ENCODE data around the gene PAGE4. TPM values are rescaled to one million over a fixed set of nuclear protein-coding genes. Genes with fewer than 3 reads are reported as not detected.

The PAGE4 gene
- polyA plus RNA-seq (2013, experiment 1 of 2; ENCODE audit: insufficient read length) = not detected
- polyA plus RNA-seq (2013, experiment 2 of 2; ENCODE audit: insufficient read length) = not detected

DNA sequence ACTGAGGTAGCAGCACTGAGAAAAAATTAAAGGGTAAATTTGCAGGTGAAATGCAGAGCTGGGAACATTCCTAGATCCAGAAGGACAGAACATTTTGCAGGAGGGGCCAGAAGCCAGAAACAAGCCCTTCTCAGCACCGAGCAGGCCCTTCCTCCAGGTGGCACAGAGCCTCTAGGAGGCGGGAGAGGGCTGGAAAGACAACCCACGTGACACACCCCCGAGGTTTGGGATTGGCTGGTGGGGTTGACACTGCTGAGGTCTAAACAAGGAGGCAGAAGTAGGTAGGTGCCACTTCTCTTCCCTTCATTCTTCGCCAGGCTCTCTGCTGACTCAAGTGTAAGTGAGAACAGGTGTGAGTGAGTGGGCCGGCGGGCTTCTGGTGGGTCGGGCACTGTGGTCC, at the start of gene PAGE4:
Gene PAGE4, plus strand, starts transcription at position 288 of the 400 bp plus-strand sequence. CDS start 1,126 bp downstream, outside the sequence.
- no peak for DNase-seq

GRCh38 chrX:49784747-49785280, 44.3 kb upstream of the PAGE4 start:
- no peak for DNase-seq

DNA sequence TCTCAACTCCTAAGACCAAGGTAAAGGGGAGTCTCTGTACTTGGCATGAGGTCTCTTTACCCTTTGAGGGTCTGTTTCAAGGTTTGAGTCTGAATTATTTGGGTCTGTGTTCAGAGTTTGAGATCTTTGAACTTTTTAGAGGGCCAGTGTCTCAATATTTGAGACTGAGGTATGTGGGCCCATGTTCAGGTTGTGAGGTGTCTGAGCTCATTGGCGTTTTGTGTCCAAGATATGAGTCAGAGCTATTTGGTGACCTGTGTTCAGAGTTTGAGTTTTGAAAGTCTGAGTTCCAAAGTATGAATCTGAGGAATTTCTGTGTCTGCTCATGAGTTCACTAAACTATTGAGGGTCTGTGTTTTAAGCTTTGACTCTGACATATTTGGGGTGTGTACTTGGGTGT, 36.7 kb upstream of the PAGE4 start:
- DNase-seq = no peak

DNA sequence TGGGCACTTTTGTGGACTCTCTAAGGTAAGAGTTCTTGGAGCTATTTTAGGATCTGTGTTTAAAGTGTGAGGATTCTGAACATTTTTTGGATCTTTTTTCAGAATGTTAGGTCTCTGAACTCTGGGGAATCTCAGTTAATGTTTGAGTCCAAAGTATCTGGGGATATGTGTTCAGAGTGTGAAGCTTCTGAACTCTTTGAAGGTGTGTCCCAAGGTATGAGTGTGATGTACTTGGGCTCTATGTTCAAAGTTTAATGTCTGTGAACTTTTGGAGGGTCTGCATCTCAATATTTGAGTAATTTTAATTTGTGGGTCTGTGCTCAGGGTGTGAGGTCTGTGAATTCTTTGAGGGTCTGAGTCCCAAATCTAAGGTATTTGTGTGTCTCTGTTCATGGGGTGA, 35.4 kb upstream of the PAGE4 start:
- DNase-seq = no peak

DNA sequence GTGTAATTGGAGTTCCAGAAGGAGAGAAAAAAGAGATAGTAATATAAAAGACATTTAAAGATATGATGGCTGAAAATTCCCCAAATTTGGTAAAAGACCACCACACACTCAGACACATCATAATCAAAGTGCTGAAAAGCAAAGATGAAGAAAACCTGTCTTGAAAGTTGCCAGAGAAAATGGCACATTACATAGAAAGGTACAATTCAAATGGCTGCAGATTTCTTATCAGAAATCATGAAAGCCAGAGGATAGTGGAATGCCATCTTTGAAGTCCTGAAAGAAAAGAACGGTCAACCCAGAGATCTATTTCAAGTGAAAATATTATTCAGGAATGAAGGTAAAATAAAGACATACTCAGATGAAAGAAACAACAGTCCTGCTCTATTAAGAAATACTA, 29.3 kb upstream of the PAGE4 start:
- no peak for DNase-seq

GRCh38 chrX:49809891-49810632, 19.0 kb upstream of the PAGE4 start:
- DNase-seq = no peak

DNA sequence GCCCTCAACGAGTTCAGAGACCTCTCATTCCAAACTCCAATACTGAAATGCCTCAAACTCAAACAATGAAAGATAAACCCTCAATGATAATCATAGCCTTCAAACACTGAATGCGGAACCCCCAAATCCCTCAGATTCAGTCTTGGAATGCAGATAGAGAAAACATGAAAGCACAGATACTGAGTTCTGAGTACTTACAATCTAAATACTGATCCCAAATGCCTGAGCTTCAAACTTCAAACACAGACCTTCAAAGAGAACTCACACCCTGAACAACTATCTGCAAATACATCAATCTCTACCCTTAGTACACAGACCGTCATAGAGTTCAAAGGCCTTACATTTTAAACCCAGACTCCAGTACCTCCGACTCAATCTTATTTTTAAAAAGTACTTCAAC, 16.9 kb upstream of the PAGE4 start:
- no peak for DNase-seq

GRCh38 chrX:49816435-49816834, 12.7 kb upstream of the PAGE4 start:
- no peak for DNase-seq

- DNase-seq = peak; percentile 11
Measured at GRCh38 chrX:49838374-49838773, 9.3 kb downstream of the PAGE4 start.

DNA sequence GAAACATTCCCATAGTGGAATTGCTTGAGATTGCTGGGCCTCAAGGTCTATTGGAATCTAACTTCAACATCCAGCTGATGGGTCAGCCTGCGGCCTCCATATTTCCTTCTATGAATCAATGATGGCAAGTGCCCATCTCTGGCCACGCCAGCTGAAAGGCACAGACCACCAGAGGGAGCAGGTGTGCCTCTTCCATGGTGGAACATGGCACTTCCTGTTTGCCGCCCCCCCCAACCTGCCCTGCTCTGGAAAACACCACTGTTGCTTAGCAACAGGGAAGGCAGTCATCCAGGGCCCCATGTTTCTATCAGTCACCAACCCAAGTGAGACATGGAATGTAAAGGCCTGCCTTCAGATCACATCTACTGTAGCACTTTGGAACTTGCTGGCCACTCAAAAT, 11.6 kb downstream of the PAGE4 start:
- DNase-seq = peak; percentile 42

- DNase-seq = no peak
Measured at GRCh38 chrX:49842621-49843020, 13.5 kb downstream of the PAGE4 start.

- no peak for DNase-seq
Measured at GRCh38 chrX:49844611-49845010, 15.5 kb downstream of the PAGE4 start.

DNA sequence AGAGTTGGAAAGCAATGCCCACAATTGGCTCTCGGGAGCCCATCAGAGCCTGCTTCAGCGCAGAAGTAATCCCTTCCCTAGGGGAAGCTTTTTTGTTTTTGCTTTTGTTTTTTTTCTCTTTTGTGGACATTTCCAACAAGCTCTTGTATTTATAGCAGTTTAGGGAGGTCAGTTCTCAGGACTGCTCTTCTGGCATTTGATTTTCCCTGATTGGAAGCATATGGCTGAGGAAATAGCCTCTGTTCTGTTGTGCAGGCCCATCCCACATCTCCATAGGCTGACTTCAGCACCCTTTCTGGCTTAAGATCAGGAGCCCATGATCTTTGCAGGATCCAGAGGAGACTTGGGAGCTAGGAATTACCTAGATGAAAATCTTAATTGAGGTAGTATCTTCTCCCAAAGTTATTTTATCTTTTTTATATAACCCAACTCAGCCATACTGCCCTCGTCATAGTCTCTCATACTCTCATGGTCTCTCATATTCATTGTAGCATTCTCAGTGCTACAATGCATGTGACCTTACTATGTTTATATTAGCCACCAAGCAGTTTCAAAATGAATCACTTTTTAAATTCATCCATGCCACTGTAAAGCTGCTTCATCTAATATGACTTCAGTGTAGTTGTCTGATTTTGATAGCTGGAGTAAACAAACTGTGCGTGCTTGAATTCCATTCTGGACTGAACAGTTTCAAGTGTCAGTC, 16.7 kb downstream of the PAGE4 start:
- no peak for DNase-seq

GRCh38 chrX:49846522-49846921, 17.4 kb downstream of the PAGE4 start:
- DNase-seq = no peak

GRCh38 chrX:49848275-49848674, 19.2 kb downstream of the PAGE4 start:
- no peak for DNase-seq

DNA sequence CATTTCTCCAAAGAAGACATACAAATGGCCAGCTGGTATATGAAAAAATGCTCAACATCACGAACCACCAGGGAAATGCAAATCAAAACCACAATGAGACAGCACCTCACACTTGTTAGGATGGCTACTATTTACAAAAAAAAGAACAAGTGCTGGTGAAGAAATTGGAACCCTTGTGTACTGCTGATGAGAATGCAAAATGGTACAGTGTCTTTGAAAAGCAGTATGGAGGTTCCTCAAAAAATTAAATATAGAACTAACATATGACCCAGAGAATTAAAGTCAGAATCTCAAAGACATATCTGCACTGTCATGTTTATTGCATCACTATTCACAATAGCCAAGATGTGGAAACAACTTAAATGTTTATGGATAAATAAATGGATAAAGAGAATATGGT, 20.9 kb downstream of the PAGE4 start:
- DNase-seq = no peak

DNA sequence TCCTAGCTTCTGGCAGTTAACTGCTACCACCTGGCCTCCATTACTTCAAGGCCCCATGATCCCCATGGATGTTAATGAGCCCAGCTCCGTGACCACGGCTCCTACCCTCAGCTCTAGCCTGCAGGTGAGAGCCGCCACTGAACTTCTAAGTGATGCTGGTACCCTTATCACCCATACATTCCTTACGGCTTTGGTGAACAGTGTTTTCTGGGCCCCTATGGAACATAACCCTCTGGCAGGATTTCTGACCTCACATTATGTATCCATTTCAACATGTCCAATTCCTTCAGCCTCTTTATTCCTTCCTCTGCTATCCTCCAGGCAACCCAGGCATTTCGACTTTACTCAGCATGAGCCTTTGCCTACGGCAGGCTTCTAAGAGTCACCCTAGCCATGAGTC, 24.6 kb downstream of the PAGE4 start:
- DNase-seq = no peak

DNA sequence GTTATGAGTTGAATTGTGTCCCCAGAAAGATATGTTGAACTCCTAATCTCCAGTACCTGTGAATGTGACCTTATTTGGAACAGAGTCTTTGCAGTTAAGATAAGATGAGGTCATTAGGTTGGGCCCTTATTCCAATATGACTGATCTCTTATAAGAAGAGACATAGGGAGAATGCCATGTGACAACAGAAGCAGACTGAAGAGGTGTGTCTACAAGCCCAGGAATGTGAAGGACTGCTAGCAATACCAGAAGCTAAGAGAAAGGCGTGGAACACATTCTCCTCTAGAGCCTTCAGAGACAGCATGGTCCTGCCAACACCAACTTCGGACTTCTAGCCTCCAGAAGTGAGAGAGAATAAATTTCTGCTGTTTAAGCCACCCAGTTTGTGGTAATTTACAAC, 27.7 kb downstream of the PAGE4 start:
- DNase-seq = no peak

DNA sequence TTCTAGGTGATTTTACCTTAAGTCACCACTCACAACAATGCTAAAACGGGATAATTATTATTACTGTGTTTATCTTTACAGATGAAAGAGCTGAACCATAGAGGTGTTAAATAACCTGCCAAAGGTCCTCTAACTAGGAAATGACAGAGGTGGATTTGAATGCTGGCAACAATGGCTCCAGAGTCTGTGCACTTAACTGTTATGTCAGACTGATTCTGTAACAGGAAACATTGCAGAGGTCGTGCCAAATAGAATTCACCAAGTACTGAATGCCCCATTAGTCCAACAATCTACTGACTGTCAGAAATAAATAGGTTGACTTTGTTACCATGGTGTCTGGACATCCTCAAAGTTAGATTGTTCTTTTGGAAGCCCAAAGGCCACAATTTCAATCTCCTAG, 29.2 kb downstream of the PAGE4 start:
- DNase-seq = no peak

- no peak for DNase-seq
Measured at GRCh38 chrX:49859491-49859890, 30.4 kb downstream of the PAGE4 start.

DNA sequence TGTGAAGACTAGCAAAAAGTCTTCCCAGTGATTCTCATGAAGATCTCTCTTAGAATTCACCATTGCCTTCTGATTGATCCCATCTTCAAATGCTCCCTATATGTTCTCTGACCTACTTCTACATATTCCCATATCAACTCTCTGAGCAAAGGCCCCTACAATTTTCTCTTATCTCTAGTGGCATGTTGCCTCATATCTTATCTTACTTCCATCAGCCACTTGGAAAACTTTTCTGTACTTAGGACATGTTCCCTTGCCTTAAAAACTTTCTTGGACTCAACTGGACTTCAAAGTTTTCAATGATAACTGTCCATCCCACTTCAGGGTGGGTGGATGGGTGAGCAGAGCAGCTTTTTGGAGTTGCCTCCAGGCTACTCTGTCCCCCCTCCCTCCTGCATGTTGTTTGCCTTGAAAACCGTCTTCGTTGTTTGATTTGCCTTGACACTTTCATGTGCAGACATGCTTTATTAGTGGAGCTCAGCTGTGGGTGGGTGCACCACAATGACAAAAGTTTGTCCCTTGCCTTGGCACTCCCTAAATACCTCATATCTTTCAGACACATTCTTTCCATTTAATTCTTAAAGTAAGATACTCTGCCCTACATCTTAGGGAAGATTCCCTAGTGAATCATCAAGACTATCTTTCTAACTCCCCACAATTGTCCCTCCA, 31.9 kb downstream of the PAGE4 start:
- no peak for DNase-seq

DNA sequence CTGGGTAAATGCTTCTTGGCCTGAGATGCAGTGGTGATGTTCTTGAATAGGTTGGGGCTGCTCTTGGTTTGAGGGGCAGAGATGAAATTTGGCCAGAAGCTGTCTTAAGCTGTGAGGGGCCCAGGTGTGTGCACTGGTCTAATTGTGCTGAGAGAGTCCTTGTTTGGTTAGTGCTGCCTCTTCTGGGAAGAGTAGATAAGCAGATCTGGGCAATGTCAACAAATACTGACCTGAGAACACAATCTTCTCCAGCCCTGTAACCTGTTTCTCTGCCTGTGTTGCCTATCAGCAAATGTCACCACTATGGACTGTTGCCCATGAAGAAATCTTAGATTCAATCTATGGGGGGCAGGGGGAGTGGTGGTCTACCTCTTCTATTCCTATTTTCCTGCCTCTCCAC, 33.0 kb downstream of the PAGE4 start:
- no peak for DNase-seq

- no peak for DNase-seq
Measured at GRCh38 chrX:49868739-49869138, 39.6 kb downstream of the PAGE4 start.

Measured in fibroblast of skin of back (primary cell).